CD4-positive, alpha-beta T cell treated with Interleukin-4 for 4 hours (primary cell): Measurements from ENCODE around the gene WDR26.

ENCODE experiments used
- DNase-seq: peaks from one replicate; pipeline ENCODE4 v3.0.0-alpha.2; 2020

Gene WDR26

GRCh38 chr1:224343679-224344078 lies 90.9 kb downstream of the WDR26 start:
- no peak for DNase-seq

GRCh38 chr1:224340453-224341384 lies 93.9 kb downstream of the WDR26 start:
- peak; percentile 25 for DNase-seq

- DNase-seq = no peak
Measured at GRCh38 chr1:224339442-224340033, 95.1 kb downstream of the WDR26 start.

- no peak for DNase-seq
Measured at GRCh38 chr1:224338150-224338838, 96.3 kb downstream of the WDR26 start.
